Upper lobe of right lung (tissue), 1 donor: ENCODE data around the gene TEX13B. TPM values are rescaled to one million over a fixed set of nuclear protein-coding genes. Genes with fewer than 3 reads are reported as not detected.

ENCODE experiments used
- ATAC-seq: fragments of 200-7000 bp; cut with Tn5 transposase; one replicate; pipeline ENCODE4 v1.9.1; 2020; ENCODE audit warnings: mild to moderate bottlenecking, moderate library complexity
- DNase-seq: peaks from one replicate; pipeline ENCODE4 v3.0.0-alpha.2; 2020
- H3K27ac ChIP-seq: fragments of 200-600 bp; one replicate; pipeline ENCODE4 v1.8.0; 2022
- H3K27me3 ChIP-seq: fragments of 200-600 bp; one replicate; pipeline ENCODE4 v1.8.0; 2022; ENCODE audit warnings: mild to moderate bottlenecking
- H3K36me3 ChIP-seq: fragments of 200-600 bp; one replicate; pipeline ENCODE4 v1.8.0; 2022
- H3K4me1 ChIP-seq: fragments of 200-600 bp; one replicate; pipeline ENCODE4 v1.8.0; 2022
- H3K4me3 ChIP-seq: fragments of 200-600 bp; one replicate; pipeline ENCODE4 v1.8.0; 2022; ENCODE audit warnings: mild to moderate bottlenecking
- H3K9me3 ChIP-seq: fragments of 200-600 bp; one replicate; pipeline ENCODE4 v1.8.0; 2022
- intact Hi-C: fragments of 100-400 bp; cut with DNase I; formaldehyde crosslinking; loops from one replicate; pipeline ENCODE4 v1.11.0; 2022
- total RNA-seq: library from RNA; stranded (reverse); fragmentation: NEBNext Ultra II Directional; extraction: Animal tissue kit (Norgen Biotek cat#: 25700); gene quantifications from one replicate; pipeline ENCODE4 v1.2.1, GENCODE V29; 2021
- TF ChIP-seq, protein P1 (sequence below): fragments of 200-600 bp; IDR thresholded peaks from one replicate; pipeline ENCODE4 v1.8.0; 2022; ENCODE audit warnings: antibody characterized with exemption
- donor health status: DM: no; HTN: yes; CAD: no; lungs with severe emphysema.

Gene TEX13B
- total RNA-seq, 1 donor from 2014 or later: not detected

DNA sequence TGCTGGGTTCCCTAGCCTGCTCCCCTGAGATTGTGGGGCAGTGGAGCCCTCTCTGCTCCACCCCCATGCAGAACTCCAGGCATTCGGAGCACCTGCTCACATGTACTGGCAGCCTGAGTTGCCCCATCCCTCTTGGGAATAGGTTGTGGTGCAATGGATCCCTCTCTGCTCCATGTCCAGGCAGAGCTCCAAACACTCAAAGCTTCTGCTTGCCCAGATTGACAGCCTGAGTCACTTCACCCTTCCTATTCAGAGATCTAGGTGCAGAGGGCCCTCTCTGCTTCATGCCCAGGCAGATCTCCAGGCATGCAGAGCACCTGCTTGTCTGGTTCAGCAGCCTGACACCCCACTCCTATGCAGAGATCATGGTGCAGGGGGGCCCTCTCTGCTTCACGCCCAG lies 18.6 kb upstream of the TEX13B start:
- H3K4me3 ChIP-seq: no peak overlapping the region
- H3K27me3 ChIP-seq: no peaks in the 10 kb centered on the region
- TF ChIP-seq, protein P1, sequence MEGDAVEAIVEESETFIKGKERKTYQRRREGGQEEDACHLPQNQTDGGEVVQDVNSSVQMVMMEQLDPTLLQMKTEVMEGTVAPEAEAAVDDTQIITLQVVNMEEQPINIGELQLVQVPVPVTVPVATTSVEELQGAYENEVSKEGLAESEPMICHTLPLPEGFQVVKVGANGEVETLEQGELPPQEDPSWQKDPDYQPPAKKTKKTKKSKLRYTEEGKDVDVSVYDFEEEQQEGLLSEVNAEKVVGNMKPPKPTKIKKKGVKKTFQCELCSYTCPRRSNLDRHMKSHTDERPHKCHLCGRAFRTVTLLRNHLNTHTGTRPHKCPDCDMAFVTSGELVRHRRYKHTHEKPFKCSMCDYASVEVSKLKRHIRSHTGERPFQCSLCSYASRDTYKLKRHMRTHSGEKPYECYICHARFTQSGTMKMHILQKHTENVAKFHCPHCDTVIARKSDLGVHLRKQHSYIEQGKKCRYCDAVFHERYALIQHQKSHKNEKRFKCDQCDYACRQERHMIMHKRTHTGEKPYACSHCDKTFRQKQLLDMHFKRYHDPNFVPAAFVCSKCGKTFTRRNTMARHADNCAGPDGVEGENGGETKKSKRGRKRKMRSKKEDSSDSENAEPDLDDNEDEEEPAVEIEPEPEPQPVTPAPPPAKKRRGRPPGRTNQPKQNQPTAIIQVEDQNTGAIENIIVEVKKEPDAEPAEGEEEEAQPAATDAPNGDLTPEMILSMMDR: no peak
- ATAC-seq (no peak), DNase-seq (no peak)
- no peaks in the 10 kb centered on the region for H3K4me1 ChIP-seq
- no peaks in the 10 kb centered on the region for H3K9me3 ChIP-seq
- no peaks in the 10 kb centered on the region for H3K36me3 ChIP-seq
- no peak overlapping the region for H3K27ac ChIP-seq
- intact Hi-C loops: no loop called here

DNA sequence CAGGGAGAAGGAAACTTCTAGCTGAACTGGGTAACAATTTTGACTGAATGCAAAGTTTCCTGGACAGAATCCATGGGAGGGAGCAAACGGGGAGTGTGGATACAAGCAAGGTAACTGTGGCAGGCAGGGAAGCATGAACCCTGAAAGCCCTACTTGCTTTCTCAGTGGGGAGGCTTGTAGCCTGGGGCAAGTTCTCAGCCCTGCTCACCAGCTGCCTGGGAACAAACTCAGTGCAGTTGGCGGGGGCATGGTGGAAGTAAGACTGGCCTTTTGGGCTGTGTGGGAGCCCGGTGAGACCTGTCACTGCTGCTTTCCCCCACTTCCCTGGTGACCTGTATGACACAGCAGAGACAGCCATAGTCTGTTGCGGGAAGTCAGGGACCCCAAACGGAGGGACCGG lies 14.0 kb upstream of the TEX13B start:
- ATAC-seq (no peak), DNase-seq (no peak)
- intact Hi-C loops: no loop called here
- Histone ChIP-seq H3K27ac (no peak overlapping the region), H3K4me1 (no peaks in the 10 kb centered on the region), H3K36me3 (no peaks in the 10 kb centered on the region), H3K27me3 (no peaks in the 10 kb centered on the region), H3K4me3 (no peak overlapping the region), H3K9me3 (no peaks in the 10 kb centered on the region)
- TF ChIP-seq, protein P1: no peak

DNA sequence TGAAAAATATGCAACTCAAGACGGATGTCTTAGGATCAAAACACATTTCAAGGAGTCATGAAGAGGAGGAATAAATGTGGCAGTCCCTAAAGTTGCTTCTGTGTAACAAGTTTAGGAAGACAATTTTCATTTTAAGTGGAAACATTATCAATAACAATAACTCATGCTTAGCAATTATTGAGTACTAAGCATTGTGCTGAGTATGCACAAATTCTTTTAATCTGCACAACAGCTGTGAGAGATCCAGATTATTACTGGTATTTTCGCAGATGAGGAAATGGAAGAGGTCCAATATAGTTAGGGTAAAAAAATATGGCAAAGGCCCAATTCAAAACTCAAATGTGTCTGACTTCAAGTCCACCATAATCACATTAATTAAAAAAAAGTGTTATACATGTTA lies 2.9 kb upstream of the TEX13B start:
- Histone ChIP-seq H3K36me3 (no peaks in the 10 kb centered on the region), H3K4me3 (no peak overlapping the region), H3K9me3 (no peaks in the 10 kb centered on the region), H3K4me1 (no peaks in the 10 kb centered on the region), H3K27ac (no peak overlapping the region), H3K27me3 (no peaks in the 10 kb centered on the region)
- intact Hi-C loops: no loop called here
- ATAC-seq: no peak
- no peak for DNase-seq
- TF ChIP-seq, protein P1: no peak

DNA sequence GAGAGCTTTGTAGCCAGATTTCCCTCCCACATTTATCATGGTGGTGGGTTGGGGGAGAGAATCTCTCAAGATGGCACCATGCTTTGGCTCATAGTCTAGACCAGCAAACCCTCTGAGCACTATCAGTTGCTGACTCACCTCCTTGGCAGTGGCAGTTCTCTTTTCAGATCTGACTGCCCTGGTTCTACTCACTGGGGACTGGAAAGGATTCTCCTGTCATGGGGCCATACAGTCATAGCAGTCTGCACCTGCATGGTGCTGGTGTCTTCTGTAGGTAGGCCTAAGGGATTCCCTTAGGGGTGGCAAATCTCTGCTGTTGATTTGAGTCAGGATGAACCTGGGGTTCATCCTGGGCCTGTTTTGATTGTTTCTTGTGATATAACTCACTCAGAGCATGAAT lies 2.6 kb downstream of the TEX13B start:
- no peak for DNase-seq
- no peak for ATAC-seq
- Histone ChIP-seq H3K27ac (no peak overlapping the region), H3K9me3 (no peaks in the 10 kb centered on the region), H3K36me3 (no peaks in the 10 kb centered on the region), H3K27me3 (no peaks in the 10 kb centered on the region), H3K4me3 (no peak overlapping the region), H3K4me1 (no peaks in the 10 kb centered on the region)
- TF ChIP-seq, protein P1: no peak
- intact Hi-C loops: no loop called here

DNA sequence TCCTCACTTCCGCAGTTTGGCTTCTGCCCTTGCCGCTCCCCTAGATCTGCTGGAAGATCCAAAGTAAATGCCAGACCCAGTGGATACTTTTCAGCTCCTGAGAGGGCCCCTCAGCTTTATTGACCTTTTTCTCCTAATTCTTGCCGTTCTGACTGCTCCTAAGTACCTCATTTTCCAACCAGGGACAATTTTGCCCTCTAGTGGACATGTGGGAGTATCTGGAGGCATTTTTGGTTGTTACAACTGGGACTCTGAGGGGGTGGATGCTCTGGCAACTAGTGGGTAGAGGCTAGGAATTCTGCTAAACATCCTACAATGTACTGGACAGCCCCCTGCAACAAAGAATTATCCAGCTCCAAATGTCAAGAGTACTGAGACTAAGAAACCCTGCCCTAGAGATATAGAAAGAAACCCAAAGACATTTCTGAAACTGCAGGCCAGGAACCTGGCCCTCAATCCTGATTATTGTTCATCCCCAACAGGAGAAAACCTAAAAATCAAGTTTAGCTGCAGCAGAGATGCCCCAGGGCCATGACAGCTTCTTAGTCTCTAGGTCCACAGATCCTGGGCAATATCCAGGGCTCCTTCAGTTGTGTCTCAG lies 3.4 kb downstream of the TEX13B start:
- Histone ChIP-seq H3K27ac (no peak overlapping the region), H3K36me3 (no peaks in the 10 kb centered on the region), H3K4me3 (no peak overlapping the region), H3K27me3 (no peaks in the 10 kb centered on the region), H3K9me3 (no peaks in the 10 kb centered on the region), H3K4me1 (no peaks in the 10 kb centered on the region)
- ATAC-seq (no peak), DNase-seq (no peak)
- TF ChIP-seq, protein P1: peak; percentile 36
- intact Hi-C loops: no loop called here

DNA sequence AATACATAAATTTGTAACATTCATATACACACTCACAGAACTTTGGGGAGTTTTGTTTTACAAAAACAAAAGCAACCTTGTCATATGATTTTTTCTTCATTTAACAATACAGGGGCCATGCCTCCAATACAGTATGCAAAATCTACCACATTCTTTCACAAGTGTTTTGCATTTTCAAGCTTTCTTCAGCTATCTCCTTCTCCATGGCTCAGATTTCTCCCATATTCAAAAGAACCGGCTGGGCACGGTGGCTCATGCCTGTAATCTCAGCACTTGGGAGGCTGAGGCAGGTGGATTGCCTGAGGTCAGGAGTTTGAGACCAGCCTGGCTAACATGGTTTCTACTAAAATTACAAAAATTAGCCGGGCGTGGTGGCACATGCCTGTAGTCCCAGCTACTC lies 4.1 kb downstream of the TEX13B start:
- Histone ChIP-seq H3K27me3 (no peaks in the 10 kb centered on the region), H3K9me3 (no peaks in the 10 kb centered on the region), H3K4me1 (no peaks in the 10 kb centered on the region), H3K4me3 (no peak overlapping the region), H3K27ac (no peak overlapping the region), H3K36me3 (no peaks in the 10 kb centered on the region)
- no peak for ATAC-seq
- TF ChIP-seq, protein P1: no peak
- intact Hi-C loops: no loop called here
- no peak for DNase-seq
